Smooth muscle cell (in vitro differentiated cells): ENCODE data around the gene BAIAP2L2. TPM values are rescaled to one million over a fixed set of nuclear protein-coding genes. Genes with fewer than 3 reads are reported as not detected.
"Not testable (repeated sequence)": the region's sequence is repeated elsewhere in the genome, so short reads cannot be mapped to it uniquely, and the experiment has no call there.

Source experiments
- DNase-seq: peaks from one replicate; lab custom pipeline; 2025; ENCODE audit not compliant: unreplicated experiment; lab: John Stamatoyannopoulos, UW
- H2AFZ ChIP-seq: fragments of 200-600 bp; sonication (generic); 2 replicates; pipeline ENCODE4 v1.6.0; 2016; ENCODE audit warnings: antibody characterized with exemption, low read depth, mild to moderate bottlenecking
- H3F3A ChIP-seq: fragments of 200-600 bp; sonication (generic); 2 replicates; pipeline ENCODE4 v1.6.0; 2017; ENCODE audit warnings: antibody characterized with exemption, low read depth
- H3K27ac ChIP-seq: fragments of 200-600 bp; sonication (generic); 2 replicates; pipeline ENCODE4 v1.5.1; 2016; ENCODE audit warnings: low read depth, mild to moderate bottlenecking
- H3K27me3 ChIP-seq: fragments of 200-600 bp; sonication (generic); 2 replicates; pipeline ENCODE4 v1.6.1; 2016; ENCODE audit warnings: low read depth, mild to moderate bottlenecking
- H3K36me3 ChIP-seq: fragments of 200-600 bp; sonication (generic); 2 replicates; pipeline ENCODE4 v1.5.1; 2016; ENCODE audit warnings: low read depth
- H3K4me1 ChIP-seq: fragments of 200-600 bp; sonication (generic); 2 replicates; pipeline ENCODE4 v1.5.1; 2016; ENCODE audit warnings: low read depth
- H3K4me2 ChIP-seq: fragments of 200-600 bp; sonication (generic); 2 replicates; pipeline ENCODE4 v1.6.0; 2016; ENCODE audit warnings: mild to moderate bottlenecking
- H3K4me3 ChIP-seq: fragments of 200-600 bp; sonication (generic); 2 replicates; pipeline ENCODE4 v1.5.1; 2016; ENCODE audit warnings: mild to moderate bottlenecking
- H3K79me2 ChIP-seq: fragments of 200-600 bp; sonication (generic); 2 replicates; pipeline ENCODE4 v1.6.0; 2016; ENCODE audit warnings: low read depth, mild to moderate bottlenecking
- H3K9ac ChIP-seq: fragments of 200-600 bp; sonication (generic); 2 replicates; pipeline ENCODE4 v1.6.0; 2016; ENCODE audit warnings: low read depth
- H3K9me3 ChIP-seq: fragments of 200-600 bp; sonication (generic); replicated peaks from 2 replicates; pipeline ENCODE4 v1.5.1; 2016; ENCODE audit warnings: low read depth
- H4K20me1 ChIP-seq: fragments of 200-600 bp; sonication (generic); 2 replicates; pipeline ENCODE4 v1.6.0; 2016; ENCODE audit warnings: low read depth
- WGBS: methylation state at CpG from one replicate; pipeline ENCODE4 v1.1.7; 2016; ENCODE audit warnings: low lambda C conversion rate; 5-methylcytosine and 5-hydroxymethylcytosine counted together
- polyA plus RNA-seq: library from polyadenylated mRNA; unstranded; fragments of >200 nt; fragmentation: Nextera tagmentation; extraction: Ambion mirVana; gene quantifications from 2 replicates; pipeline ENCODE4 v1.2.1, GENCODE V29; 2016
- total RNA-seq: library from RNA; depleted of rRNA; stranded (reverse); fragments of >200 nt; gene quantifications from 2 replicates; pipeline ENCODE4 v1.2.3, GENCODE V29; 2014
- TF ChIP-seq, protein P1 (sequence below): fragments of 200-600 bp; sonication (generic); IDR thresholded peaks from 2 replicates; pipeline ENCODE4 v1.5.1; 2017; ENCODE audit warnings: borderline replicate concordance, mild to moderate bottlenecking, antibody characterized with exemption; ENCODE audit not compliant: insufficient read depth, poor library complexity, severe bottlenecking

BAIAP2L2 gene
- total and polyA plus RNA-seq, 2 experiments from 2014 or later: 0.13 to 1.3 TPM

DNA sequence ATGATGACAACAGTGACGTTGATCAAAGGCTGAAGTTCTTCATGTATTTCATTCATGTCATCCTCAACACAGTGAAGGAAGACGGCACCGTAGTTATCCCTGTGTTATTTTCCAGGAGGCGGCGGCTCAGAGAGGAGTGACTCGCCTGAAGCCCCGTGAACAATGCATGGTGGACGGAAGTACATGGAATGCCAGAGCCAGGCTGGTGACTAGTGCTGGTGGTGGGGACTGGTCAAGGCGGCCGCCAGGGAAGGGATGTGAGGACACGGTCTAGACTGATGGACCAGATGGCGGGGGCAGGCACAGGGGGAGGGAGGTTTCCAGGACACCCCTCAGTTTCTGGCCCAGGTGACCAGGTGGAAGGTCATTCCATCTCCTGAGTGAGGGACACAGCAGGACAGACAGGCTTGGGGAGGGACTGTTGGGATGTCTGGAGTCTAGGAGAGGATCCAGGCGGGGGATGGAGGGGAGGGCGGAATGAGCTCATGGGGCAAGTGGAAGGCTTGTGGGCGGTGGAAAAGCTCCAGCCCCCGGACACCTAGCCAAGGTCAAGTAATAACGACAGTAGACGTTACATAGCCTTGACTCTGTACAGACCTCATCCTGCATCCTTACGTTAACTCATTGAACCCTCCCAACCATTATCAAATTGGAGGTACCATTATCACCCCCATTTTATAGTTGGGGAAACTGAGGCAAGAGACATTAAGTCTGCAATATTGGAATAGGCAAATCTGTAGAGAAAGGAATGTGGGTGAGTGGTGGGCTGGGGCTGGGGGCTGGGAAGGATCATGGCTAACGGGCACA is 69.3 kb downstream of the BAIAP2L2 start:
- no peak overlapping the region for H2AFZ ChIP-seq
- H3F3A ChIP-seq: no peaks in the 10 kb centered on the region
- no peaks in the 10 kb centered on the region for H3K27me3 ChIP-seq
- no peaks in the 10 kb centered on the region for H3K4me1 ChIP-seq
- H3K79me2 ChIP-seq: no peaks in the 10 kb centered on the region
- 77% methylated on average over 19 of the region's 20 CpGs for WGBS
- no peak for DNase-seq
- H4K20me1 ChIP-seq: no peaks in the 10 kb centered on the region
- no peak overlapping the region for H3K27ac ChIP-seq
- TF ChIP-seq, protein P1, sequence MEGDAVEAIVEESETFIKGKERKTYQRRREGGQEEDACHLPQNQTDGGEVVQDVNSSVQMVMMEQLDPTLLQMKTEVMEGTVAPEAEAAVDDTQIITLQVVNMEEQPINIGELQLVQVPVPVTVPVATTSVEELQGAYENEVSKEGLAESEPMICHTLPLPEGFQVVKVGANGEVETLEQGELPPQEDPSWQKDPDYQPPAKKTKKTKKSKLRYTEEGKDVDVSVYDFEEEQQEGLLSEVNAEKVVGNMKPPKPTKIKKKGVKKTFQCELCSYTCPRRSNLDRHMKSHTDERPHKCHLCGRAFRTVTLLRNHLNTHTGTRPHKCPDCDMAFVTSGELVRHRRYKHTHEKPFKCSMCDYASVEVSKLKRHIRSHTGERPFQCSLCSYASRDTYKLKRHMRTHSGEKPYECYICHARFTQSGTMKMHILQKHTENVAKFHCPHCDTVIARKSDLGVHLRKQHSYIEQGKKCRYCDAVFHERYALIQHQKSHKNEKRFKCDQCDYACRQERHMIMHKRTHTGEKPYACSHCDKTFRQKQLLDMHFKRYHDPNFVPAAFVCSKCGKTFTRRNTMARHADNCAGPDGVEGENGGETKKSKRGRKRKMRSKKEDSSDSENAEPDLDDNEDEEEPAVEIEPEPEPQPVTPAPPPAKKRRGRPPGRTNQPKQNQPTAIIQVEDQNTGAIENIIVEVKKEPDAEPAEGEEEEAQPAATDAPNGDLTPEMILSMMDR: no peak
- H3K4me3 ChIP-seq: no peak overlapping the region
- no peak overlapping the region for H3K4me2 ChIP-seq
- H3K36me3 ChIP-seq: no peaks in the 10 kb centered on the region
- no peak overlapping the region for H3K9ac ChIP-seq
- H3K9me3 ChIP-seq: no peaks in the 10 kb centered on the region

GRCh38 chr22:38038890-38039812 is 71.3 kb downstream of the BAIAP2L2 start:
- TF ChIP-seq, protein P1: no peak
- no peak overlapping the region for H3K9ac ChIP-seq
- H3F3A ChIP-seq: no peaks in the 10 kb centered on the region
- H3K4me1 ChIP-seq: peaks cover 9% of the 10 kb centered on the region
- no peaks in the 10 kb centered on the region for H4K20me1 ChIP-seq
- no peaks in the 10 kb centered on the region for H3K36me3 ChIP-seq
- WGBS: 94% methylated on average over 33 of the region's 46 CpGs
- H3K27me3 ChIP-seq: no peaks in the 10 kb centered on the region
- H3K9me3 ChIP-seq: no peaks in the 10 kb centered on the region
- H3K27ac ChIP-seq: no peak overlapping the region
- DNase-seq: no peak
- no peaks in the 10 kb centered on the region for H3K79me2 ChIP-seq
- H2AFZ ChIP-seq: no peak overlapping the region
- no peak overlapping the region for H3K4me2 ChIP-seq
- H3K4me3 ChIP-seq: no peak overlapping the region

- Histone ChIP-seq H4K20me1 (no peaks in the 10 kb centered on the region), H3K27me3 (no peaks in the 10 kb centered on the region), H3K4me2 (no peak overlapping the region), H3K9me3 (no peaks in the 10 kb centered on the region), H3K79me2 (no peaks in the 10 kb centered on the region), H3F3A (no peaks in the 10 kb centered on the region), H3K36me3 (no peaks in the 10 kb centered on the region), H3K9ac (no peak overlapping the region), H2AFZ (no peak overlapping the region), H3K4me3 (no peak overlapping the region), H3K4me1 (peaks cover 14% of the 10 kb centered on the region), H3K27ac (no peak overlapping the region)
- TF ChIP-seq, protein P1: no peak
- WGBS: 97% methylated on average over 17 of the region's 23 CpGs
- DNase-seq: no peak
Measured at GRCh38 chr22:38038426-38038825, 72.1 kb downstream of the BAIAP2L2 start.

DNA sequence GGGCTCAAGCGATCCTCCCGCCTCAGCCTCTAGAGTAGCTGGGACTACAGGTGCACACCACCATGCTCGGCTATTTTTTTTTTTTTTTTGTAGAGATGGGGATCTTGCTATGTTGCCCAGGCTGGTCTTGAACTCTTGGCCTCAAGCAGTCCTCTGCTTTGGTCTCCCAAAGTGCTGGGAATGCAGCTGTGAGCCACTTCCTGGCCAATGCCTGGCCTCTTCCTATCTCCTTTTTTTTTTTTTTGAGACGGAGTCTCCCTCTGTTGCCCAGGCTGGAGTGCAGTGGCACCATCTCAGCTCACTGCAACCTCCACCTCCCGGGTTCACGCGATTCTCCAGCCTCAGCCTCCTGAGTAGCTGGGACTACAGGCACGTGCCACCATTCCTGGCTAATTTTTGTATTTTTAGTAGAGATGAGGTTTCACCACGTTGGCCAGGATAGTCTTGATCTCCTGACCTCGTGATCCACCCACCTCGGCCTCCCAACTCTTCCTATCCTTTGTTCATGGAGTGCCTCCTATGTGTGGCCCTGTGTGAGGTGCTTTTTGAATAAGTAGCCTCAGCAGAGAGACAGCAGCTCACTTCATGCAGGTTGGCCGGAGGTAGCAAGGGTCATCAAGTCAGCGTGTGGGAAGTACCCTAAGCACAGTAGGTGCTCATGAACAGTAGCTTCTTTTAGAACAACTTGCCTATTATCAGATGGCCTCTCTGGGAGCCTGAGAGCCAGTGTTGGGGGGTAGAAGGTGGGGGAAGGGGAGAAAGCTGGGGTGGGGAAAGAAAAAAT is 72.9 kb downstream of the BAIAP2L2 start:
- not testable (repeated sequence) for H3K4me3 ChIP-seq, H3K27me3 ChIP-seq, H3K36me3 ChIP-seq, H2AFZ ChIP-seq, H3K9me3 ChIP-seq, H3F3A ChIP-seq, DNase-seq, H3K9ac ChIP-seq, H3K4me2 ChIP-seq, H3K27ac ChIP-seq, H3K79me2 ChIP-seq, H4K20me1 ChIP-seq
- WGBS: 92% methylated on average over 13 of the region's 13 CpGs
- H3K4me1 ChIP-seq: peaks cover 19% of the 10 kb centered on the region
